ENCODE results near the gene CIZ1. TPM values are rescaled to one million over a fixed set of nuclear protein-coding genes. Genes with fewer than 3 reads are reported as not detected.

CIZ1 gene
- total and polyA plus RNA-seq, 2 of the 13 experiments (the other 11 are each of a cell fraction or from before 2014, with no cell fraction given): 30.6 to 50.3 TPM

GRCh38 chr9:128124873-128125579, 66.3 kb downstream of the CIZ1 start (continued):
- peak; percentile 33; the same call in 1 of the 2 replicates for TF ChIP-seq SMC3 (IDR thresholded peaks at IDR 0.05; ENCODE audit: low read length)
- no peak for TF ChIP-seq BRCA1 (CRISPR knock-in tag; IDR thresholded peaks at IDR 0.05)
- TF ChIP-seq TERF1 (CRISPR knock-in tag; IDR thresholded peaks at IDR 0.05): no peak
- peak; percentile 15; the same call in 1 of the 2 replicates for TF ChIP-seq MAX (IDR thresholded peaks at IDR 0.05)
- TF ChIP-seq THAP11 (CRISPR knock-in tag; IDR thresholded peaks at IDR 0.05): 0 out of 2 replicates have a peak, but pooled peaks have one; percentile 18
- peak; percentile 37; the same call in 1 of the 2 replicates for TF ChIP-seq ZFX (CRISPR knock-in tag; IDR thresholded peaks at IDR 0.05; ENCODE audit: low read depth)
- peak; percentile 34; the same call in 1 of the 2 replicates for TF ChIP-seq ELF1 (CRISPR knock-in tag; IDR thresholded peaks at IDR 0.05)
- TF ChIP-seq IRF9 (CRISPR knock-in tag; IDR thresholded peaks at IDR 0.05; ENCODE audit: borderline replicate concordance): peak; percentile 50; the same call in 1 of the 2 replicates
- TF ChIP-seq NFKB2 (CRISPR knock-in tag; IDR thresholded peaks at IDR 0.05; ENCODE audit: borderline replicate concordance): no peak
- peak; percentile 95 for TF ChIP-seq ZNF768 (CRISPR knock-in tag; IDR thresholded peaks at IDR 0.05)
- no peak for TF ChIP-seq POLR2AphosphoS5 (IDR thresholded peaks at IDR 0.05; ENCODE audit: low read depth, low read length)
- TF ChIP-seq ZNF788 (CRISPR knock-in tag; IDR thresholded peaks at IDR 0.05; ENCODE audit: borderline replicate concordance): no peak
- 0 out of 2 replicates have a peak, but pooled peaks have one; percentile 27 for TF ChIP-seq DNMT1 (CRISPR knock-in tag; IDR thresholded peaks at IDR 0.05)
- 0 out of 2 replicates have a peak, but pooled peaks have one; percentile 46 for TF ChIP-seq ELF3 (CRISPR knock-in tag; IDR thresholded peaks at IDR 0.05)
- no peak for TF ChIP-seq PRMT3 (CRISPR knock-in tag; IDR thresholded peaks at IDR 0.05; ENCODE audit: borderline replicate concordance, low read depth)
- TF ChIP-seq XRCC5 (optimal IDR thresholded peaks at IDR 0.05; ENCODE audit: low read length): peak; percentile 79
- TF ChIP-seq CTCF (CRISPR knock-in tag; IDR thresholded peaks at IDR 0.05): peak; percentile 88
- TF ChIP-seq NR0B2 (CRISPR knock-in tag; IDR thresholded peaks at IDR 0.05): 0 out of 2 replicates have a peak, but pooled peaks have one; percentile 25
- 0 out of 2 replicates have a peak, but pooled peaks have one; percentile 24 for TF ChIP-seq SAP130 (CRISPR knock-in tag; IDR thresholded peaks at IDR 0.05; ENCODE audit: low read depth)

Measured in HepG2 (cell line).